HFF-Myc (cell line): ENCODE measurements around the gene CST7.

ENCODE experiments used
- DNase-seq: peaks from one replicate; pipeline ENCODE4 v3.0.0-alpha.2; 2011; ENCODE audit warnings: low read depth; ENCODE audit errors: extremely low read depth
- H3K4me3 ChIP-seq: replicated peaks from 2 replicates; pipeline ENCODE4 v1.5.1; 2011; ENCODE audit warnings: low read depth, mild to moderate bottlenecking, control low read depth, low read length
- TF ChIP-seq, protein P1 (sequence below): IDR thresholded peaks from 2 replicates; pipeline ENCODE4 v1.5.1; 2012; ENCODE audit warnings: mild to moderate bottlenecking, low read depth, low read length, control low read depth; ENCODE audit errors: missing control alignments

CST7 gene

DNA sequence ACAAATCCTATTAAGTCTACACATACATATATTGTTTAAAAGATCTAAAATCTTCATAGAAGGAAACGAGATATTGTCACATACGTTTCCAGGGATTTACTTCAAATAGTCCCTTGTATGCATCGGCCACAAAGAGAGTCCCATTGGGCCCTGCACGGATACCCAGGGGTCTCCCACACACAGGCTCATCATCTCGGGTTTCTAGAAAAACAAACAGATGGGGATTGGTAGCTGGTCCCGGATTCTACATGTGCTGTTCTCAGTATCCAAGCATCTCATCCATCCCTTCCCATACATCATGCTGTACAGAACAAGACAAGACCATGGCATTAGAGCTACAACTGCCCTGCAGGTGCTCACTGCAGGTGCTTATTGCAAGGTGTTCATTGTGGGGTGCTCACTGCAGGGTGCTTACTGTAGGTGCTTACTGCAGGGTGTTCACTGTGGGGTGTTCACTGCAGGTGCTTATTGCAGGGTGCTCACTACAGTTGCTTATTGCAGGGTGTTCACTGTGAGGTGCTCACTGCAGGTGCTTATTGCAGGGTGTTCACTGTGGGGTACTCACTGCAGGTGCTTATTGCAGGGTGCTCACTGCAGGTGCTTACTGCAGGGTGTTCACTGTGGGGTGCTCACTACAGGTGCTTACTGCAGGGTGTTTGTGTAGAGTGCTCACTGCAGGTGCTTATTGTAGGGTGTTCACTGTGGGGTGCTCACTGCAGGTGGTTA is 22.5 kb downstream of the CST7 start:
- no peak overlapping the region for H3K4me3 ChIP-seq
- TF ChIP-seq, protein P1, sequence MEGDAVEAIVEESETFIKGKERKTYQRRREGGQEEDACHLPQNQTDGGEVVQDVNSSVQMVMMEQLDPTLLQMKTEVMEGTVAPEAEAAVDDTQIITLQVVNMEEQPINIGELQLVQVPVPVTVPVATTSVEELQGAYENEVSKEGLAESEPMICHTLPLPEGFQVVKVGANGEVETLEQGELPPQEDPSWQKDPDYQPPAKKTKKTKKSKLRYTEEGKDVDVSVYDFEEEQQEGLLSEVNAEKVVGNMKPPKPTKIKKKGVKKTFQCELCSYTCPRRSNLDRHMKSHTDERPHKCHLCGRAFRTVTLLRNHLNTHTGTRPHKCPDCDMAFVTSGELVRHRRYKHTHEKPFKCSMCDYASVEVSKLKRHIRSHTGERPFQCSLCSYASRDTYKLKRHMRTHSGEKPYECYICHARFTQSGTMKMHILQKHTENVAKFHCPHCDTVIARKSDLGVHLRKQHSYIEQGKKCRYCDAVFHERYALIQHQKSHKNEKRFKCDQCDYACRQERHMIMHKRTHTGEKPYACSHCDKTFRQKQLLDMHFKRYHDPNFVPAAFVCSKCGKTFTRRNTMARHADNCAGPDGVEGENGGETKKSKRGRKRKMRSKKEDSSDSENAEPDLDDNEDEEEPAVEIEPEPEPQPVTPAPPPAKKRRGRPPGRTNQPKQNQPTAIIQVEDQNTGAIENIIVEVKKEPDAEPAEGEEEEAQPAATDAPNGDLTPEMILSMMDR = no peak
- no peak for DNase-seq

DNA sequence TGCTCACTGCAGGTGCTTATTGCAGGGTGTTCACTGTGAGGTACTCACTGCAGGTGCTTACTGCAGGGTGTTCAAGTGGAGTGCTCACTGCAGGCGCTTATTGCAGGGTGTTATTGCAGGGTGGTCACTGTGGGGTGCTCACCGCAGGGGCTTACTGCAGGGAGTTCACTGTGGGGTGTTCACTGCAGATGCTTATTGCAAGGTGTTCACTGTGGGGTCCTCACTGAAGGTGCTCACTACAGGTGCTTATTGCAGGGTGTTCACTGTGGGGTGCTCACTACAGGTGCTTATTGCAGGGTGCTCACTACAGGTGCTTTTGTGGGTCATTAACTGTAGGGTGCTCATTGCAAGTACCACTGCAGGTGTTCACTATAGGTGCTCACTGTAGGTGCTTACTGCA is 23.3 kb downstream of the CST7 start:
- TF ChIP-seq, protein P1 = no peak
- H3K4me3 ChIP-seq = no peak overlapping the region
- DNase-seq = no peak

DNA sequence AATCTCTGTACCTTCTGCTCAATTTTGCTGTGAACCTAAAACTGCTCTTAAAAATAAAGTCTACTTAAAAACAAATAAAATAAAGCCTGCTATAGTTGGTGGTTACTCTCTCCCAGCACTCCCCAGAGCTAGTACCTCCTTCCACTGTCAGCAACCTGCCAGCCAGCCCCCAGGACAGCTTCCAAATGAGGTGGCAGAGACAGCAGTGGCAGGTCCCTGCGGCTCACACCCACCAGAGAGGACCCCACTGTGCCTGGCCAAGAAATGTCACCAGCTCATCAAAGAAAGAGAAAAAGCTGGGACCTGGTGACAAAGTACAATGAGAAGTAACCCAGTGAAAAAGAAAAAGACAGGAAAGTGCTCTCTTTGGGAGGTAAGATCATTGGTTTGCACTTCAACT is 28.3 kb downstream of the CST7 start:
- no peak overlapping the region for H3K4me3 ChIP-seq
- no peak for DNase-seq
- TF ChIP-seq, protein P1 = no peak

DNA sequence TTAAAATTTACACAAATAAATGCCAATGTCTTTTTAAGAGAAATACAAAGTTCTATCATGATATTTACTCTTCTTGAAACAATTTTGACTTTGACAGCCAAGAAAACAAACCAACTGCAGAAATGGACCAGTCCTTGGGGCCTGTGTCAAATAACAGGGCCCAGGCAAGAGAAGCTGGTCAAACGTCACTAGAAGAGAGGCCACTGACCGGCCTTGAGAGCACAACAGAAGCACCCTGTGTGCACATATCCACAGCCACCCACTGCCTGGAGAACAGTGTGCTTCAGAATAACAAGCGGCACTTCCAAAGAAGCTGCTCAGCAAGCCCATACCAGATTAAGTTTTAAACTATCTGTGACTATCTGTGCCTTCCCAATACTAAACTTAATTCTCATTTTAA is 28.7 kb downstream of the CST7 start:
- DNase-seq = no peak
- TF ChIP-seq, protein P1 = no peak
- H3K4me3 ChIP-seq = no peak overlapping the region

DNA sequence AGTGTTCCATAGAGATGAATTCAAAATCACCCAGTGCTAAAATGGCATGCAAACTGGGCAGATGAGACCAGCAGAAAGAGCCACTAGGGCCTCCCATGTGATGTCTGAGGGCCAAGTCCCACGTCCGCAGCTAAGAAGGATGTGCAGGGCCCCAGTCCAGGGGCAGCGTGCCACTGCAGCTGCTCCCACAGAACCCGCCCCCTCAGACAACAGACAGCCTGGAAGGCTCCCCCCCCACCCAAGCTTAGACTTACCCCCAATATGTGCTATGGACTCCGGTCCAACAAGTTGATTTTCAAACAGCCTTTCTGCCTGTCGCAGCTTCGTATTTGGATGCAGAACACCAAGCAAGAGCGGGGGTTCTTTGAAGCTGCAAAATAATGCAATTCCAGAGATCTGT is 29.4 kb downstream of the CST7 start:
- TF ChIP-seq, protein P1 = no peak
- no peak for DNase-seq

DNA sequence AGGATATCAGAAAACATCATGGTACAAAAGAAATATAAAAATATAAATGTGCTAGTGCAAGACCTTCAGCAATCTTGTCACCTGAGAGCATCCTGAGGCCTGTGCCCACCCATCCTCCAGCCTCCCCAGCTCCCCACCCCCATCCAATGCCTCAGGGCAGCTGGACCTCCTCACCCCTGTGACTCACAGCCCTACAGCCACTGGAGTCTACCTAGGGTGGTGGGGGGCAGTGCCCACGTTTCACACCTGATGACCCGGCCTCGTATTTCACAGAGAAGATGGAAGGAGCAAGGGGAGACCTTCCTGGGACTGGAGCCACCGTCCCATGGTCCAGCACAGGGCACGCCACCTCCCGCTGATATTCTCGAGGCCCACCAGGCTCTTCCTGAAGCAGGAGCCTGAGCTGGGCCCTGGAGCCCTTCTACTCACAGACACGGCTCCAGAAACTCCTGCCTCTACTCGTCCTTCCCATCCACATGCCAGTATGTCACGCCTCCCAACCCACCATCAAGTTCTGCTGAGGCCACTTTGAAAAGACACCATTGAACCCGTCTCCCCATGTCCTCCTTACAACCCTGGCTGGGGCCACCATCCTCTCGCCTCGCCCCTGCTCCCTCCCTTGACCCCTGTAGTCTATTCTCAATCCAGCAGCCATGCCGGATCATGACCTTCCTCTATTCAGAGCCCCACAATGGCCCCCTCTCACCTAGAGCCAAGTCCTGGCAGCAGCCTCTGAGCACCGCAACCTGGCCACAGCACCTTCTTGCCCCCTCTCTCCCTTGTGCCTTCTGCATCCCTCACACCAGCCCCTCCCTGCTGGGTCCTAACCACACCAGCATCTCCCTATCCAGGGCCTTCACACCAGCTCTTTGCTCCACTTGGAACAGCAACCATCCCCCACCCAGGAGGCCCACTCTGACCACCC is 30.2 kb downstream of the CST7 start:
- no peak overlapping the region for H3K4me3 ChIP-seq
- TF ChIP-seq, protein P1 = no peak
- DNase-seq = no peak

More for the DNA sequence above, 29.4 kb downstream of the CST7 start:
- H3K4me3 ChIP-seq = no peak overlapping the region
